Daoy (cell line): ENCODE data around the gene NLRP1. TPM values are rescaled to one million over a fixed set of nuclear protein-coding genes. Genes with fewer than 3 reads are reported as not detected.
A peak's percentile ranks its signal among the peaks of the same experiment; 100 is the strongest.

Experiments used
- DNase-seq: peaks from one replicate; pipeline ENCODE4 v3.0.0-alpha.2; 2015; ENCODE audit warnings: low read depth
- total RNA-seq: library from RNA; depleted of rRNA; stranded (reverse); fragments of >200 nt; shearing (Covaris generic); gene quantifications from 2 replicates; pipeline ENCODE4 v1.2.3, GENCODE V29; 2014

NLRP1 gene
- total RNA-seq, 1 experiment from 2014 or later, result 38.9 TPM

GRCh38 chr17:5557485-5557884 is 26.8 kb downstream of the NLRP1 start:
- DNase-seq, result peak; percentile 38

- DNase-seq, result peak; percentile 45
Observed at GRCh38 chr17:5555254-5555653, 29.1 kb downstream of the NLRP1 start.

GRCh38 chr17:5553479-5553878 is 30.8 kb downstream of the NLRP1 start:
- no peak for DNase-seq

DNA sequence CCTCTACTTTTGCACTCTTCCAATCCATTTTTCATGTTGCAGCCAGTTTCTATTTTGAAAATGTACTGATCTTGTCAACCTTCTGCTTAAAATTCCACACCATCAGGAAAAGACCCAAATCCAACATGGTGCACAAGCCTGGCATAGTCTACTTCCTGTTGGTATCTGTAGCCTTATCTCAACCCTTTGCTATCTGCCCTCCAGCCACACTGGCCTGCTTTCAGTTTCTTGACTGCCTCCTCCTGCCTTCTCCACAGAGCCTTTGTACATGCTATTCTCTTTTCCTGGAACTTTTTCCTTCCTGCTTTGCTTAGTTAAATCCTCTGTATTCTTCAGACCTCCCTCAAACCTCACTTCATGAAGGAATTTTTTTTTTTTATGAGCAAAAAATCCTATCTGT is 31.5 kb downstream of the NLRP1 start:
- DNase-seq, result no peak

GRCh38 chr17:5545051-5545987 is 39.0 kb downstream of the NLRP1 start:
- peak; percentile 41 for DNase-seq

- no peak for DNase-seq
Observed at GRCh38 chr17:5544115-5544514, 40.2 kb downstream of the NLRP1 start.

DNA sequence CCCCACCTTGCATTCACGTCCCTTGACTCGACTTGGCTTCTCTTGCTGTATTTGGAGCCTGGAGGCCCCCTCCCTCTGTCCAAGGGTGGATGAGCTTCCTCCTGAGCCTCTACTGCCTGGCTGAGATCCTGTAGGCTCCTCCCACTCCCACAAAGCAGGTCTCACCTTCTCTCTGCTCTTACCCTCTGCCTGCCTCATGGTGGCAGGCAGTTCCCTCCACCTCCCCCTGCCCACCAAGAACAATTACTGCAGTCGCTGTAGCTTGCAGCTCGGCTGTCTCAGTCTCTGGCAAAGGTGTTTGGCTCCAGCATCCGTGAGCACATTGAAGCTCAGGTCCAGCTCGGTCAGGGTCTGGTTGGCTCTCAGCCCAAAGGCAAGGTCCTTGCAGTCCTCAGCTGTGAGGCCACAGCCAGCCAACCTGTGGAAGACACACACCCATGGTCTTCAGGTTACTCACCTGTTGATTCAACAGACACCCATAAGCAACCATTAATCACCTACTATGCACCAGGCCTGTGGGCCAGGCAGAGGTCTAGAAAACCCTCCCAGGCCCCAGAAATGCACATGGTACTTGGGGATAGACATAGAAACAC is 42.6 kb downstream of the NLRP1 start:
- no peak for DNase-seq

DNA sequence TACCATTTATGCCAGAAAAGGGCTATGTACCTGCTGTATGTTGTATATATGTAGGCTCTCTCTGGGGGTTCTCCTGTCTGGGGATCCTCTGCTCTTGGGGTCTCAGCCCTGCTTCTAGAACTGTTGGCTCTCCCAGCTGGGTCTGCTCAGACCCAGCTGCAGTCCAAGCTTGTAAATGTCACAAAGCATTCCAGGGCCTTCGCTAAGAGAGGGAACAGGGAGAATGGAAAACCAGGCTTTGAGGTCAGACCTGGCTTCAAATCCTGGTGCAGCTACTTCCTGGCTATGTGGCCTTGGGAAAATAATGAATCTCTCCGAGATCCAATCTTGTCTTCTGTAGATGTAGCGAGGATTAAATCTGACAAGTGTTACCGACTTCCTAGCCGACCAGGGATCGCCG is 44.0 kb downstream of the NLRP1 start:
- DNase-seq, result no peak

- DNase-seq, result no peak
Observed at GRCh38 chr17:5539286-5539685, 45.0 kb downstream of the NLRP1 start.

DNA sequence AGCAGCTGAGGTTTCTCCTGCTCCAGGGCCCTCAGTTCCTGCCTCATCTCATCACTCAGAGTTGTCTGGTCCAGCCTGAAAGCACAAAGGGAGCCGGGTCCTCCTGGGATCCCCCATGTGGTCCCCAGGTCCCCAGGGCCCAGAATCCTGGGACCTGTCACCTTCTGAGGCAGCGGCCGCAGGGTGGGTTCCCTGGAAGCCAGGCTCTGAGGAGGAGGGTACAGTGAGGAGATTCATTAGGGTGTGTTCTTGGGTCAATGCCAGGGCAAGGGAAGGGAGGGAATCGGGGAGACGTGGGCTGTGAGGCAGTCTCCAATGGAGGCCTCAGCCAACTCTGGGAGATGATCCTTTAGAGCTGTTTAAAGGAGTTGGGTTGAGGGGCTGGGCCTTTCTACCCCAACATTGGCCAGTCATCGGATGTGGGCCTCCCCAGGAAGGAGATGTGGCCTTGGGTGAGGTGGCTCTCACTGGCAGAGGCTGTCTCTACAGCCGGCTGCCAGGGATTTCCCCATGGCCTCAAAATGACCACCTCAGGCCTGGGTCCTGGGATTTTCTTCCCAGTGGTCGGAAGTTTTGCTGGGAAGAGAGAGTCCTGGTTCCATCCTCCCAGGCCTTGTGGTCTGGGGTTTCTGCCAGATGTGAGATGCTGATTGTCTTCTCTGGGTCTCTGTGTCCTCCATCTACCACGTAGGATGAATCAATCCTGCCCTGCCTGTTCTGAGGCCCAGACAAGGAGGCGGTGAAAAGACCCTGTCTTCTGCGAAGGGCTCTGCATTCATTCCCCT is 47.3 kb downstream of the NLRP1 start:
- no peak for DNase-seq

GRCh38 chr17:5535436-5535835 is 48.9 kb downstream of the NLRP1 start:
- DNase-seq, result no peak

DNA sequence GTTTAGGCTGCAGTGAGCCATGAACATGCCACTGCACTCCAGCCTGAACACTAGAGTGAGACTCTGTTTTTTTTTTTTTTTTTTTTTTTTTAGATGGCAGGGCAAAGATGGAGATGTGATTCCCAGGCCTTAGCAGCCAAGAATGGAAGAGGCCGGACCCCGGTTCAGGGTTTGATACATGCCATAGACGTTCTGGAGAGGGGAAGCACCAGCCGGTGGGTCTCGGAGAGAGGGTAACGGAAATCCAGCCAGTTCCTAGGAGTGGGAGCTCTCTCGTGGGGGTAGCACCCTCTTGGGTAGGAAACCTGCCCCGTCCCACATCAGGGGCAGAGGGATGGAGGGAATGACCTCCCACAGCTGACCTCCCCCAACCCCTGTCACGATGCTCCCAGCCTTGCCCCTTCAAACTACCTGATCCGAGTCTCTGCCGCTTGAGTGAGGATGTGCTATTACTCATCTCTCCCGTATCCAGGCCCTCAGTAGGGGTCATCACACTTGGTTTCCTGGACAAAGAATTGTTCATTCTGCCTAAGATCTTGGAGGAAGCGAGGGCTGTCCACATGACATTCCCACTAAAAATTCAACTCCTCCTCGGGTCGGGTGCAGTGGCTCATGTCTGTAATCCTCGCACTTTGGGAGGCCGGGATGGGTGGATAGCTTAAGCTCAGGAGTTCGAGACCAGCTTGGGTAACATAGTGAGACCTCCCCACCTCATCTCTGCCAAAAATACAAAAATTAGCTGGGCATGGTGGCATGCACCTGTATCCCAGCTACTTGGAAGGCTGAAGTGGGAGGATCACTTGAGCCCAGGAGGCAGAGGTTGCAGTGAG is 50.6 kb downstream of the NLRP1 start:
- no peak for DNase-seq

DNA sequence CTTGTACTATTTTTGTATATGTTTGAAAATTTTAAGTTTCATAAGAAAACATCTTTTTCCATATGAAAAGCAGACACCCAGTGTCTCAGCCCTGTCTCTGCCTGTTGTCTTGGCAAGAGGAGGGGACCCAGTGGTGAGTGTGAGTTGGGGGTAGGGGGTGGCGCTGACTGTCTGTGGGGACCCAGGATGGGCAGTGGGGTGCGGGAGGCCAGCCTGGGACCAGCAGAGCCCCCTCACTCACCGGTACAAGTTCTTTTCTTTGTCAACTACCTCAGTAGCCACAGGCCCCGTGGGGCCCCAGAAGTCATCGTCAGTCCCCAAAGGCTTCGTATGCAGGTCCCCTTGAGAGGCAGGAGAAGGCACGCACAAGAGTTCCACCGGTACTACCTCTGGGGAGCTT is 51.7 kb downstream of the NLRP1 start:
- no peak for DNase-seq

- no peak for DNase-seq
Observed at GRCh38 chr17:5531085-5531418, 53.3 kb downstream of the NLRP1 start.

GRCh38 chr17:5530265-5531084 is 53.8 kb downstream of the NLRP1 start:
- DNase-seq, result no peak

GRCh38 chr17:5527601-5528250 is 56.6 kb downstream of the NLRP1 start:
- no peak for DNase-seq

DNA sequence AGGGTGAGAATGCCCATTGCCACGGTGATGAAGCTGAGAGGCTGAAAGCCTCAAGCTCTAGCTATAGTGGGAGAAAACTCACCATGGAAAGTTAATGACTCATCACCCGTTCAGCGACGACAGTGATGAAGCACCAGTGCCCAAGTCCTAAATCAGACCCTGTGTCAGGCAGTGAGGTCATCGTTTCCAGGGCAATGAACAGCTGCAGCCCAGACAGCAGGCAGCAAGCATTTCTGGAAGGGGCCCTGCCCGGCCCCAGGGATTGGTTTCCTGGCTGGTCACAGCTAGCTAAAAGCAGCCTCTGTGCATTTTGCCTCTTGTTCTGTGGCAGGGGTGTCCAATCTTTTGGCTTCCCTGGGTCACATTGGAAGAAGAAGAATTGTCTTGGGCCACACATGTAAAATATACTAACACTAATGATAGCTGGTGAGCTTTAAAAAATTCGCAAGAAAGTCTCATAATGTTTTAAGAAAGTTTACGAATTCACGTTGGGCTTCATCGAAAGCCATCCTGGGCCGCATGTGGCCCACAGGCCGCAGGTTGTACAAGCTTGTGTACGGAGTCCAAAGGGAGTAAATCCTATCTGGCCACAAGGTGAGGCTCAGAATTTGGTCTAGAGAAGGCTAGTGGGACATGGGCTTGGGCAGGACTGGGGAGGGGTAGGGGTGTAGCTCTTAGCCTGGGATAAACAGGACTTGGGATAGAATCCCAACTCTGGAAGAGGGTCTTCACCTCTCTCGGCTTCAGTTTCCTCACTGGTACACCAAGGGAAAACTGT is 57.3 kb downstream of the NLRP1 start:
- DNase-seq, result peak; percentile 97

DNA sequence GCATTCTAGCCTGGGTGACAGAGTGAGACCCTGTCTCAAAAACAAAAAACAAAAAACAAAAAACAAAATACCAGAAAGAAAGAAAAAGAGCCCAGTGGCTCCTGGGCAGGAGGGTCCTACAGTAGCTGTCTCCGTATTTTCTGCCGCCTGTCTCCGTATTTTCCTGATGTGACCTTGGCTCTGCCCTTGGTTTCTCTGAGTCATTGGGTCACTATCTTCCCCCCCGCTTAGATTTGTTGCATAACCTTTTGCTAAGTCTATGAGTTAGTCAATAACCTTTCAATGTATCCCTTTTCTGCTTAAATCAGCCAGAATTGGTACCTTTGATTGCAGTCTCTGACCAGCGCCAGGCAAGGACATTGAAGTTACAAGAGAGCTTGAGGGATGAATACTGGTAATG is 61.1 kb downstream of the NLRP1 start:
- DNase-seq, result no peak

DNA sequence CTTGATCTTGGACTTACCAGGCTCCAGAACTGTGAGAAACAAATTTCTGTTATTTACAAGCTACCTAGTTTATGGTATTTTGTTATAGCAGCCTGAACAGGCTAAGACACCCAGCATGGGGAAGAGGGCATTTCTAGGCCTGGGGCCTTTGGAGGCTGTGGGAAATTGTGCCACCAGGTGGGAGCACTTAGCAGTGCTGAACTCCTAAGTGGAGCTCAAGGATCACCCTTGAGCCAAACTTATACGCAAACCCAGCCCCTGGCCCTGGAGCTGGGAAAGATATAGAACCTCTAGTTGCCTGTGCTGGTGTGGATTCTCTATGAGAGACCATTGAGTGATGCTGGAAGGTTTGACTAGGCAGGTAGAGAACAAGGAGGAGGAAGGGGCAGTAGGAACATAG is 61.8 kb downstream of the NLRP1 start:
- DNase-seq, result no peak
